Cardiac fibroblast (primary cell): ENCODE measurements around the gene FBP2.
"Not testable (repeated sequence)": the region's sequence is repeated elsewhere in the genome, so short reads cannot be mapped to it uniquely, and the experiment has no call there.

Source experiments
- DNase-seq, 2 donors: peaks; one replicate each; pipeline versions ENCODE4 v3.0.0 to v3.0.0-alpha.2; 2010; ENCODE audit warnings: low read depth in 2 of 2
- H3K4me3 ChIP-seq, 2 donors: replicated peaks in 1 of 2; 1 replicate in 1 of 2; 2 replicates in 1 of 2; pipeline ENCODE4 v1.5.1; 2011; ENCODE audit warnings: low read depth in 2 of 2, low read length in 2 of 2, mild to moderate bottlenecking in 2 of 2, moderate library complexity in 1 of 2
- CTCF ChIP-seq: IDR thresholded peaks from one replicate; pipeline ENCODE4 v1.5.1; 2011; ENCODE audit warnings: low read depth, mild to moderate bottlenecking, low read length, inconsistent platforms

Gene FBP2

GRCh38 chr9:94566550-94566949 lies 27.1 kb downstream of the FBP2 start:
- H3K4me3 ChIP-seq = no peak overlapping the region
- no peak for DNase-seq
- no peak for TF ChIP-seq CTCF

GRCh38 chr9:94564279-94564678 lies 29.3 kb downstream of the FBP2 start:
- not testable (repeated sequence) for DNase-seq, H3K4me3 ChIP-seq

GRCh38 chr9:94563548-94563947 lies 30.1 kb downstream of the FBP2 start:
- H3K4me3 ChIP-seq = no peak overlapping the region
- DNase-seq = no peak
- TF ChIP-seq CTCF = no peak

GRCh38 chr9:94560237-94560636 lies 33.4 kb downstream of the FBP2 start:
- DNase-seq = no peak
- no peak for TF ChIP-seq CTCF
- no peak overlapping the region for H3K4me3 ChIP-seq

- DNase-seq = no peak
- no peak for TF ChIP-seq CTCF
- no peak overlapping the region for H3K4me3 ChIP-seq
These were observed 36.2 kb downstream of the FBP2 start for GRCh38 chr9:94557376-94557775.

- peak; percentile 42 for TF ChIP-seq CTCF
- peak; percentile 50 to 59 for DNase-seq
- peak within 1 kb of the TSS in 1 of 2 donors; percentile 28 for H3K4me3 ChIP-seq
These were observed 38.9 kb downstream of the FBP2 start, which contains the start of gene PCAT7 for GRCh38 chr9:94554439-94555331. Gene PCAT7 (plus strand): TSS chr9:94555083.

- no peak for DNase-seq
- H3K4me3 ChIP-seq = no peak overlapping the region
- TF ChIP-seq CTCF = no peak
These were observed 39.6 kb downstream of the FBP2 start for GRCh38 chr9:94554078-94554438.
